HepG2 (cell line): ENCODE measurements around the gene SWSAP1. TPM values are rescaled to one million over a fixed set of nuclear protein-coding genes. Genes with fewer than 3 reads are reported as not detected.

Experiments used
- AGO2 ChIP-seq: fragments of 200-400 bp; formaldehyde crosslinking; optimal IDR thresholded peaks from 2 replicates; pipeline ENCODE3; 2017; ENCODE audit warnings: mild to moderate bottlenecking, low read depth, low read length, moderate library complexity
- CEBPZ ChIP-seq: IDR thresholded peaks from 2 replicates; pipeline ENCODE4 v1.6.1; 2012; ENCODE audit warnings: low read length, improper control_type of control experiment
- CHD4 ChIP-seq: fragments of 200-600 bp; sonication (generic); IDR thresholded peaks from 2 replicates; pipeline ENCODE4 v1.7.0; 2017; ENCODE audit warnings: mild to moderate bottlenecking, low read length, borderline replicate concordance
- ERF ChIP-seq: IDR thresholded peaks from 2 replicates; pipeline ENCODE4 v1.6.1; 2018; ENCODE audit warnings: missing biosample characterization, missing genetic modification reagents
- ETV5 ChIP-seq: IDR thresholded peaks from 2 replicates; pipeline ENCODE4 v1.6.1; 2018; ENCODE audit warnings: missing biosample characterization, missing genetic modification reagents, inconsistent platforms, borderline replicate concordance
- HMGXB4 ChIP-seq, 2 experiments: sonication (generic) in 1 of 2; formaldehyde crosslinking in 1 of 2; IDR thresholded peaks; 2 replicates each; pipeline versions ENCODE4 v1.4.0 to v1.6.1; 2018 to 2020; ENCODE audit warnings: missing genetic modification reagents in 2 of 2, borderline replicate concordance in 1 of 2, low read depth in 1 of 2, mild to moderate bottlenecking in 1 of 2, missing biosample characterization in 1 of 2
- SP4 ChIP-seq: sonication (generic); formaldehyde crosslinking; IDR thresholded peaks from 2 replicates; pipeline ENCODE4 v1.8.1; 2023; ENCODE audit warnings: mild to moderate bottlenecking, missing genetic modification reagents
- ZNF350 ChIP-seq: sonication (generic); formaldehyde crosslinking; IDR thresholded peaks from 2 replicates; pipeline ENCODE4 v1.4.0; 2020; ENCODE audit warnings: mild to moderate bottlenecking, low read depth, missing genetic modification reagents, borderline replicate concordance
- polyA plus RNA-seq, 8 experiments: library from polyadenylated mRNA; depleted of rRNA in 3 of 8; stranded (reverse) in 7 of 8; unstranded in 1 of 8; fragments of >200 nt; fragmentation: Illumina TruSeq in 4 of 8; extraction: Trizol in 4 of 8; gene quantifications; 2 replicates each; pipeline versions ENCODE4 v1.2.1 to v1.2.3, GENCODE V29; 2011 to 2016; ENCODE audit warnings: low read depth in 4 of 8, missing spikeins in 1 of 8, mixed read lengths in 1 of 8; ENCODE audit not compliant: insufficient read depth in 1 of 8
- total RNA-seq, 5 experiments: library from RNA; depleted of rRNA; stranded (reverse); fragments of >200 nt; fragmentation: Illumina TruSeq; extraction: Trizol; gene quantifications; 2 replicates each; pipeline ENCODE4 v1.2.3, GENCODE V29; 2016; ENCODE audit warnings: low read depth in 1 of 5
- TF ChIP-seq, protein P1 (sequence below): IDR thresholded peaks from 2 replicates; pipeline ENCODE4 v1.6.1; 2016; ENCODE audit warnings: low read depth, missing genetic modification reagents, missing compliant biosample characterization
- TF ChIP-seq, protein P2 (sequence below): sonication (generic); formaldehyde crosslinking; IDR thresholded peaks from 2 replicates; pipeline ENCODE4 v1.4.0; 2020; ENCODE audit warnings: missing genetic modification reagents

SWSAP1 gene
- total and polyA plus RNA-seq, 2 of the 13 experiments (the other 11 are each of a cell fraction or from before 2014, with no cell fraction given): 2.7 to 3.3 TPM

DNA sequence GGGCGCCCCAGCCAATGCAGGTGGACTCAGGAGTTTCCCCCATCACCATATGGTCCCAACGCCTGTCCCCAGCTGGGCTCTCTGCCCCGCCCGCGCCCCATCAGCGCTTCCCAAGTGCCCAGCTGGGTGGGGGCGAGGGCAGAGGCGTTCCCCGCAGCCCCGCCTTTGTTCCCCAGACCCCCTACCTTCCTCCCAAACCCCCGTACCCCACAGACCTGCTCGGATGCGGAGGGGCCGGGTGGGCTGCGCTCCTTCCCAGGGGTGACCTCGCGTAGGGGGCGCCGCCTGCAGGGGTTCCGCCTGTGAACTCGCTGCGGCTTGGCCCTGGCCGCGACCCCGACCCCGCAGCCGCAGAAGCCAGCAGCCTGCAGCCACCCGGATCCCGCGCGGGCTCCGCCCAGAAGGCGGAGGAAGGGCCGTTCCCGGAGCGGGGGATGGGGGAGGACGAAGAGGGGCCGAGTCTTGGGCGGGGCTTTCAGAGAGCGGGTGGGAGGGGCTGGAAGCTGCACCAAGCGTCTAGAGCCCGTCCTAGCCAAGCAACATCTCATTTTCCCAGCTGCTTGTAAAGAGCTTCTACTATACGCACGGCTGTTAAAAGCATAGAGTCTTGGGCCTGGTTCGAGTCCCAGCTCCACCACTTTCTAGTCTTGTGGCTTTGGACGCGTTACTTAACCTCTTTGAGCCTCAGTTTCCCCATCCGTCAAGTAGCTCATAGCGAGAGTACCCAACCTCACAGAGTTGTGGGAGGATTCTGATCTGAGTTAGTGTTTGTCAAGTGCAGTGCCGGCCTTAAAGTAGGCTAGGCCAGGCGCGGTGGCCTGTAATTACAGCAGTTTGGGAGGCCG, 35.0 kb upstream of the SWSAP1 start, which contains the start of gene RAB3D (continued):
- TF ChIP-seq, protein P1, sequence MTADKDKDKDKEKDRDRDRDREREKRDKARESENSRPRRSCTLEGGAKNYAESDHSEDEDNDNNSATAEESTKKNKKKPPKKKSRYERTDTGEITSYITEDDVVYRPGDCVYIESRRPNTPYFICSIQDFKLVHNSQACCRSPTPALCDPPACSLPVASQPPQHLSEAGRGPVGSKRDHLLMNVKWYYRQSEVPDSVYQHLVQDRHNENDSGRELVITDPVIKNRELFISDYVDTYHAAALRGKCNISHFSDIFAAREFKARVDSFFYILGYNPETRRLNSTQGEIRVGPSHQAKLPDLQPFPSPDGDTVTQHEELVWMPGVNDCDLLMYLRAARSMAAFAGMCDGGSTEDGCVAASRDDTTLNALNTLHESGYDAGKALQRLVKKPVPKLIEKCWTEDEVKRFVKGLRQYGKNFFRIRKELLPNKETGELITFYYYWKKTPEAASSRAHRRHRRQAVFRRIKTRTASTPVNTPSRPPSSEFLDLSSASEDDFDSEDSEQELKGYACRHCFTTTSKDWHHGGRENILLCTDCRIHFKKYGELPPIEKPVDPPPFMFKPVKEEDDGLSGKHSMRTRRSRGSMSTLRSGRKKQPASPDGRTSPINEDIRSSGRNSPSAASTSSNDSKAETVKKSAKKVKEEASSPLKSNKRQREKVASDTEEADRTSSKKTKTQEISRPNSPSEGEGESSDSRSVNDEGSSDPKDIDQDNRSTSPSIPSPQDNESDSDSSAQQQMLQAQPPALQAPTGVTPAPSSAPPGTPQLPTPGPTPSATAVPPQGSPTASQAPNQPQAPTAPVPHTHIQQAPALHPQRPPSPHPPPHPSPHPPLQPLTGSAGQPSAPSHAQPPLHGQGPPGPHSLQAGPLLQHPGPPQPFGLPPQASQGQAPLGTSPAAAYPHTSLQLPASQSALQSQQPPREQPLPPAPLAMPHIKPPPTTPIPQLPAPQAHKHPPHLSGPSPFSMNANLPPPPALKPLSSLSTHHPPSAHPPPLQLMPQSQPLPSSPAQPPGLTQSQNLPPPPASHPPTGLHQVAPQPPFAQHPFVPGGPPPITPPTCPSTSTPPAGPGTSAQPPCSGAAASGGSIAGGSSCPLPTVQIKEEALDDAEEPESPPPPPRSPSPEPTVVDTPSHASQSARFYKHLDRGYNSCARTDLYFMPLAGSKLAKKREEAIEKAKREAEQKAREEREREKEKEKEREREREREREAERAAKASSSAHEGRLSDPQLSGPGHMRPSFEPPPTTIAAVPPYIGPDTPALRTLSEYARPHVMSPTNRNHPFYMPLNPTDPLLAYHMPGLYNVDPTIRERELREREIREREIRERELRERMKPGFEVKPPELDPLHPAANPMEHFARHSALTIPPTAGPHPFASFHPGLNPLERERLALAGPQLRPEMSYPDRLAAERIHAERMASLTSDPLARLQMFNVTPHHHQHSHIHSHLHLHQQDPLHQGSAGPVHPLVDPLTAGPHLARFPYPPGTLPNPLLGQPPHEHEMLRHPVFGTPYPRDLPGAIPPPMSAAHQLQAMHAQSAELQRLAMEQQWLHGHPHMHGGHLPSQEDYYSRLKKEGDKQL: no peak
- TF ChIP-seq CHD4 (no peak), SP4 (CRISPR knock-in tag) (0 out of 2 replicates have a peak, but pooled peaks have one; percentile 26), ERF (CRISPR knock-in tag) (peak; percentile 29; the same call in 1 of the 2 replicates), AGO2 (peak; percentile 18), CEBPZ (no peak), ZNF350 (CRISPR knock-in tag) (no peak; the same call in 1 of the 2 replicates), HMGXB4 (CRISPR knock-in tag; IDR thresholded peaks at IDR 0.05; ENCODE audit: borderline replicate concordance in 1 of 2, low read depth in 1 of 2) (0 out of 4 replicates have a peak, but pooled peaks of 1 of the 2 experiments have one; percentile 22), ETV5 (CRISPR knock-in tag) (no peak)
- TF ChIP-seq, protein P2, sequence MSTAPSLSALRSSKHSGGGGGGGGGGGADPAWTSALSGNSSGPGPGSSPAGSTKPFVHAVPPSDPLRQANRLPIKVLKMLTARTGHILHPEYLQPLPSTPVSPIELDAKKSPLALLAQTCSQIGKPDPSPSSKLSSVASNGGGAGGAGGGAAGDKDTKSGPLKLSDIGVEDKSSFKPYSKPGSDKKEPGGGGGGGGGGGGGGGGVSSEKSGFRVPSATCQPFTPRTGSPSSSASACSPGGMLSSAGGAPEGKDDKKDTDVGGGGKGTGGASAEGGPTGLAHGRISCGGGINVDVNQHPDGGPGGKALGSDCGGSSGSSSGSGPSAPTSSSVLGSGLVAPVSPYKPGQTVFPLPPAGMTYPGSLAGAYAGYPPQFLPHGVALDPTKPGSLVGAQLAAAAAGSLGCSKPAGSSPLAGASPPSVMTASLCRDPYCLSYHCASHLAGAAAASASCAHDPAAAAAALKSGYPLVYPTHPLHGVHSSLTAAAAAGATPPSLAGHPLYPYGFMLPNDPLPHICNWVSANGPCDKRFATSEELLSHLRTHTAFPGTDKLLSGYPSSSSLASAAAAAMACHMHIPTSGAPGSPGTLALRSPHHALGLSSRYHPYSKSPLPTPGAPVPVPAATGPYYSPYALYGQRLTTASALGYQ (CRISPR knock-in tag): no peak
